Upper lobe of left lung (tissue), 6 donors: ENCODE results near the gene DPH3. TPM values are rescaled to one million over a fixed set of nuclear protein-coding genes. Genes with fewer than 3 reads are reported as not detected.
A peak's percentile ranks its signal among the peaks of the same experiment; 100 is the strongest.

Experiments
- ATAC-seq, 2 donors: fragments of 200-7000 bp; cut with Tn5 transposase; one replicate each; pipeline ENCODE4 v1.9.1; 2022; ENCODE audit warnings: mild to moderate bottlenecking in 2 of 2, moderate library complexity in 2 of 2; ENCODE audit not compliant: low FRiP score in 2 of 2
- DNase-seq, 2 donors: peaks; one replicate each; pipeline ENCODE4 v3.0.0-alpha.2; 2019 to 2020
- H3K27ac ChIP-seq, 4 donors: fragments of 200-600 bp; sonication (generic); one replicate each; pipeline ENCODE4 v1.5.1; 2016 to 2019
- H3K27me3 ChIP-seq, 4 donors: fragments of 200-600 bp; sonication (generic); one replicate each; pipeline ENCODE4 v1.5.1; 2017 to 2019
- H3K36me3 ChIP-seq, 4 donors: fragments of 200-600 bp; sonication (generic); one replicate each; pipeline ENCODE4 v1.5.1; 2016 to 2019
- H3K4me1 ChIP-seq, 4 donors: fragments of 200-600 bp; sonication (generic); one replicate each; pipeline ENCODE4 v1.5.1; 2018 to 2019
- H3K4me3 ChIP-seq, 4 donors: fragments of 200-600 bp; sonication (generic); one replicate each; pipeline ENCODE4 v1.5.1; 2017 to 2019; ENCODE audit warnings: mild to moderate bottlenecking in 2 of 4, moderate library complexity in 1 of 4
- H3K9me3 ChIP-seq, 4 donors: fragments of 200-600 bp; sonication (generic); one replicate each; pipeline ENCODE4 v1.5.1; 2018 to 2019
- CTCF ChIP-seq, 6 experiments: fragments of 450-650 bp in 4 of 6; fragments of 200-600 bp in 2 of 6; sonication (generic) in 2 of 6; IDR thresholded peaks; one replicate each; pipeline ENCODE4 v1.5.1; 2016 to 2019; ENCODE audit warnings: antibody characterized with exemption in 6 of 6
- EP300 ChIP-seq, 4 donors: sonication (generic); formaldehyde crosslinking; IDR thresholded peaks; one replicate each; pipeline ENCODE4 v1.5.1; 2017; ENCODE audit warnings: antibody characterized with exemption in 4 of 4, control low read depth in 2 of 4
- POLR2A ChIP-seq, 4 donors: fragments of 450-650 bp; IDR thresholded peaks; one replicate each; pipeline ENCODE4 v1.5.1; 2016 to 2017; ENCODE audit warnings: antibody characterized with exemption in 4 of 4, mild to moderate bottlenecking in 2 of 4
- POLR2AphosphoS5 ChIP-seq, 2 donors: sonication (generic); formaldehyde crosslinking; IDR thresholded peaks; one replicate each; pipeline ENCODE4 v1.5.1; 2017; ENCODE audit warnings: antibody characterized with exemption in 2 of 2
- WGBS, 2 donors: methylation state at CpG; one replicate each; pipeline ENCODE4 v1.1.5; 2017 to 2018; 5-methylcytosine and 5-hydroxymethylcytosine counted together
- total RNA-seq, 6 donors: library from RNA; depleted of rRNA in 4 of 6; stranded (reverse); fragments of >200 nt in 4 of 6; gene quantifications; one replicate each; pipeline versions ENCODE4 v1.1.0 to v1.2.1, GENCODE V29; 2016 to 2021
- donor health status: DM: no; HTN: no; CAD: no; lungs with moderate emphysema.
- donor health status: DM: no; HTN: yes; CAD: no; lungs with severe emphysema.

DPH3 gene
- total RNA-seq, 6 donors from 2014 or later, result 7.3 to 33.1 (median 21.3) TPM

- DNase-seq, result no peak
- Histone ChIP-seq H3K9me3 (no peaks in the 10 kb centered on the region), H3K4me1 (peaks cover 7 to 27% (median 10%) of the 10 kb centered on the region in 4 donors), H3K4me3 (no peak overlapping the region), H3K27ac (no peak overlapping the region), H3K36me3 (no peaks in the 10 kb centered on the region), H3K27me3 (no peaks in the 10 kb centered on the region)
- no peak for ATAC-seq
- TF ChIP-seq POLR2AphosphoS5 (IDR thresholded peaks at IDR 0.05) (peak; percentile 46 to 63), EP300 (IDR thresholded peaks at IDR 0.05) (peak in 1 of 4 donors; percentile 3), CTCF (IDR thresholded peaks at IDR 0.05) (no peak)
- 50 to 52% methylated on average over 9 of the region's 9 CpGs for WGBS, 2 donors
Measured at GRCh38 chr3:16243706-16244490, 20.8 kb downstream of the DPH3 start.

- Histone ChIP-seq H3K27me3 (no peaks in the 10 kb centered on the region), H3K36me3 (no peaks in the 10 kb centered on the region), H3K4me1 (peaks cover 7 to 21% (median 10%) of the 10 kb centered on the region in 4 donors), H3K9me3 (no peaks in the 10 kb centered on the region), H3K4me3 (no peak overlapping the region), H3K27ac (no peak overlapping the region)
- 97 to 100% methylated on average over 4 to 5 of the region's 5 CpGs for WGBS, 2 donors
- ATAC-seq (no peak), DNase-seq (no peak)
- no peak for TF ChIP-seq POLR2A (IDR thresholded peaks at IDR 0.05)
- no peak for TF ChIP-seq CTCF (IDR thresholded peaks at IDR 0.05)
- no peak for TF ChIP-seq EP300 (IDR thresholded peaks at IDR 0.05)
- no peak for TF ChIP-seq POLR2AphosphoS5 (IDR thresholded peaks at IDR 0.05)
Measured at GRCh38 chr3:16242177-16242576, 22.6 kb downstream of the DPH3 start.

GRCh38 chr3:16241225-16241624 is 23.5 kb downstream of the DPH3 start:
- DNase-seq, result no peak
- no peak for ATAC-seq
- Histone ChIP-seq H3K27me3 (no peaks in the 10 kb centered on the region), H3K36me3 (no peaks in the 10 kb centered on the region), H3K4me3 (no peak overlapping the region), H3K9me3 (no peaks in the 10 kb centered on the region), H3K27ac (peak overlapping the region in 1 of 4 donors; percentile 53), H3K4me1 (peaks cover 7 to 20% (median 10%) of the 10 kb centered on the region in 4 donors)
- TF ChIP-seq POLR2A (IDR thresholded peaks at IDR 0.05) (no peak), EP300 (IDR thresholded peaks at IDR 0.05) (no peak), CTCF (IDR thresholded peaks at IDR 0.05) (no peak), POLR2AphosphoS5 (IDR thresholded peaks at IDR 0.05) (no peak)
- WGBS, 2 donors, result 94 to 96% methylated on average over 5 of the region's 5 CpGs

- TF ChIP-seq POLR2AphosphoS5 (IDR thresholded peaks at IDR 0.05) (peak in 1 of 2 donors; percentile 68), POLR2A (IDR thresholded peaks at IDR 0.05) (no peak), EP300 (IDR thresholded peaks at IDR 0.05) (peak in 2 of 4 donors; percentile 33 to 67)
- Histone ChIP-seq H3K27me3 (no peaks in the 10 kb centered on the region), H3K36me3 (no peaks in the 10 kb centered on the region), H3K9me3 (no peaks in the 10 kb centered on the region), H3K4me1 (peaks cover 7 to 20% (median 10%) of the 10 kb centered on the region in 4 donors), H3K27ac (peak overlapping the region in 3 of 4 donors; percentile 19 to 53 (median 20)), H3K4me3 (no peak overlapping the region)
- no peak for DNase-seq
- WGBS, 2 donors, result 69 to 78% methylated on average over 6 of the region's 6 CpGs
- peak in 1 of 2 donors; percentile 85 for ATAC-seq
Measured at GRCh38 chr3:16240229-16241023, 24.3 kb downstream of the DPH3 start.

GRCh38 chr3:16239780-16240179 is 25.0 kb downstream of the DPH3 start:
- Histone ChIP-seq H3K27ac (peak overlapping the region in 2 of 4 donors; percentile 19 to 20), H3K9me3 (no peaks in the 10 kb centered on the region), H3K36me3 (no peaks in the 10 kb centered on the region), H3K4me3 (no peak overlapping the region), H3K27me3 (no peaks in the 10 kb centered on the region), H3K4me1 (peaks cover 6 to 17% (median 9%) of the 10 kb centered on the region in 4 donors)
- ATAC-seq (peak in 1 of 2 donors; percentile 3), DNase-seq (no peak)
- WGBS, 2 donors, result 83 to 84% methylated on average over 4 of the region's 4 CpGs
- TF ChIP-seq CTCF (IDR thresholded peaks at IDR 0.05), result no peak
- TF ChIP-seq EP300 (IDR thresholded peaks at IDR 0.05), result no peak
- no peak for TF ChIP-seq POLR2AphosphoS5 (IDR thresholded peaks at IDR 0.05)
- TF ChIP-seq POLR2A (IDR thresholded peaks at IDR 0.05), result no peak
